Nephron (organoid): ENCODE data around the gene ARHGDIA.

ENCODE experiments used
- H3K27ac Mint-ChIP-seq, 3 experiments: 2 replicates each; pipeline ENCODE4 v1.8.0; 2020; ENCODE audit warnings: mixed read lengths in 3 of 3, mild to moderate bottlenecking in 2 of 3, moderate library complexity in 1 of 3
- H3K27me3 Mint-ChIP-seq: 2 replicates; pipeline ENCODE4 v1.8.0; 2021; ENCODE audit warnings: low read depth, mild to moderate bottlenecking, moderate library complexity, mixed read lengths
- H3K36me3 Mint-ChIP-seq: 2 replicates; pipeline ENCODE4 v1.8.0; 2020; ENCODE audit warnings: low read depth, mixed read lengths
- H3K4me1 Mint-ChIP-seq: 2 replicates; pipeline ENCODE4 v1.8.0; 2020; ENCODE audit warnings: mixed read lengths
- H3K4me3 Mint-ChIP-seq, 3 experiments: 2 replicates each; pipeline ENCODE4 v1.8.0; 2020; ENCODE audit warnings: mild to moderate bottlenecking in 3 of 3, mixed read lengths in 3 of 3, moderate library complexity in 2 of 3
- H3K9me3 Mint-ChIP-seq: 2 replicates; pipeline ENCODE4 v1.8.0; 2020; ENCODE audit warnings: mixed read lengths
- CTCF ChIP-seq, 3 experiments: fragments of 200-600 bp; sonication (generic); IDR thresholded peaks; one replicate each; pipeline ENCODE4 v1.5.0; 2021; ENCODE audit warnings: antibody characterized with exemption in 3 of 3; ENCODE audit not compliant: unreplicated experiment in 3 of 3

ARHGDIA gene

GRCh38 chr17:81915331-81915730 is 44.2 kb upstream of the ARHGDIA start:
- no peak overlapping the region for H3K27ac Mint-ChIP-seq
- peaks cover 29% of the 10 kb centered on the region for H3K36me3 Mint-ChIP-seq
- peaks cover 8% of the 10 kb centered on the region for H3K4me1 Mint-ChIP-seq
- no peaks in the 10 kb centered on the region for H3K9me3 Mint-ChIP-seq
- H3K27me3 Mint-ChIP-seq: peaks cover 4% of the 10 kb centered on the region
- TF ChIP-seq CTCF (IDR thresholded peaks at IDR 0.05; ENCODE audit: unreplicated experiment in 3 of 3): no peak
- H3K4me3 Mint-ChIP-seq: peak overlapping the region in 1 of 3 experiments; percentile 48

GRCh38 chr17:81914103-81914850 is 43.1 kb upstream of the ARHGDIA start:
- TF ChIP-seq CTCF (IDR thresholded peaks at IDR 0.05; ENCODE audit: unreplicated experiment in 3 of 3): no peak
- H3K4me1 Mint-ChIP-seq: peaks cover 8% of the 10 kb centered on the region
- peaks cover 25% of the 10 kb centered on the region for H3K36me3 Mint-ChIP-seq
- H3K4me3 Mint-ChIP-seq: peak overlapping the region in 1 of 3 experiments; percentile 21
- H3K27me3 Mint-ChIP-seq: peaks cover 4% of the 10 kb centered on the region
- no peaks in the 10 kb centered on the region for H3K9me3 Mint-ChIP-seq
- no peak overlapping the region for H3K27ac Mint-ChIP-seq

- Mint-ChIP-seq H3K4me3 (peak overlapping the region; percentile 16 to 76 (median 53)), H3K27ac (no peak overlapping the region), H3K27me3 (peaks cover 4% of the 10 kb centered on the region), H3K4me1 (peaks cover 8% of the 10 kb centered on the region), H3K36me3 (peaks cover 24% of the 10 kb centered on the region), H3K9me3 (no peaks in the 10 kb centered on the region)
- no peak for TF ChIP-seq CTCF (IDR thresholded peaks at IDR 0.05; ENCODE audit: unreplicated experiment in 3 of 3)
Observed at GRCh38 chr17:81913394-81914102, 42.4 kb upstream of the ARHGDIA start.

GRCh38 chr17:81912441-81913309 is 41.5 kb upstream of the ARHGDIA start:
- H3K9me3 Mint-ChIP-seq: no peaks in the 10 kb centered on the region
- peaks cover 4% of the 10 kb centered on the region for H3K27me3 Mint-ChIP-seq
- H3K4me1 Mint-ChIP-seq: peaks cover 8% of the 10 kb centered on the region
- TF ChIP-seq CTCF (IDR thresholded peaks at IDR 0.05; ENCODE audit: unreplicated experiment in 3 of 3): no peak
- H3K27ac Mint-ChIP-seq: no peak overlapping the region
- peak overlapping the region; percentile 66 to 76 (median 69) for H3K4me3 Mint-ChIP-seq
- H3K36me3 Mint-ChIP-seq: peaks cover 24% of the 10 kb centered on the region

- TF ChIP-seq CTCF (IDR thresholded peaks at IDR 0.05; ENCODE audit: unreplicated experiment in 3 of 3): peak in 1 of 3 experiments; percentile 3
- Mint-ChIP-seq H3K9me3 (no peaks in the 10 kb centered on the region), H3K27ac (no peak overlapping the region), H3K27me3 (peaks cover under 1% of the 10 kb centered on the region), H3K4me1 (peaks cover 3% of the 10 kb centered on the region), H3K4me3 (peak overlapping the region; percentile 69 to 74 (median 72)), H3K36me3 (peaks cover 20% of the 10 kb centered on the region)
Observed at GRCh38 chr17:81911969-81912368, 40.8 kb upstream of the ARHGDIA start.
